ENCODE results near the gene EML1.
A peak's percentile ranks its signal among the peaks of the same experiment; 100 is the strongest.

EML1 gene

DNA sequence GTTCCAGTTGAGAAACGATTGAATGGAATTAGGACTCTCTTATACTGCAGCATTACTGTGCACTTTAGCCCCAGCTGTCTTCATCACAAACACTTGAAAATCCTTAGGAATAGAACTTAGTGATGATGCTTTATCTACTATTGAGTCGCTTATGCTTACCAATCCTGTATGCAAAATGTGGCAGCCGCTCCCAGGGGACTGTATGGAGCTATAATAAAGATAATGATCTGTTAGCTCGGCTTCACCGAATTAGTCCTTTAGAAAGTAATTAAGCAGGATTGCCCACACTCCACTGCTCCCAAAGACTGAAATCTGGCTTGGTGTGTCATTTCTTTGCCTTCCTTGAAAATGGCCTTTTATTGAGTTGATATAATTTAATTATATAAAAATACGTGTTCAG is 10.6 kb downstream of the EML1 start:
- no peak overlapping the region for H3K4me3 ChIP-seq (ENCODE audit: control insufficient read depth, low read depth, low read length)
- no peak for TF ChIP-seq CTCF (IDR thresholded peaks at IDR 0.05; ENCODE audit: control insufficient read depth, insufficient read depth, low read depth, low read length, missing control alignments)
- no peak for DNase-seq (ENCODE audit: low read depth)

GRCh38 chr14:99805757-99806439 is 12.7 kb downstream of the EML1 start:
- DNase-seq (ENCODE audit: low read depth) = no peak
- TF ChIP-seq CTCF (IDR thresholded peaks at IDR 0.05; ENCODE audit: control insufficient read depth, insufficient read depth, low read depth, low read length, missing control alignments) = no peak

GRCh38 chr14:99806836-99807235 is 13.6 kb downstream of the EML1 start:
- H3K4me3 ChIP-seq (ENCODE audit: control insufficient read depth, low read depth, low read length) = no peak overlapping the region
- DNase-seq (ENCODE audit: low read depth) = no peak
- TF ChIP-seq CTCF (IDR thresholded peaks at IDR 0.05; ENCODE audit: control insufficient read depth, insufficient read depth, low read depth, low read length, missing control alignments) = no peak

More at GRCh38 chr14:99805757-99806439, 12.7 kb downstream of the EML1 start:
- no peak overlapping the region for H3K4me3 ChIP-seq (ENCODE audit: control insufficient read depth, low read depth, low read length)

- peak; percentile 19 for TF ChIP-seq CTCF (IDR thresholded peaks at IDR 0.05; ENCODE audit: control insufficient read depth, insufficient read depth, low read depth, low read length, missing control alignments)
- H3K4me3 ChIP-seq (ENCODE audit: control insufficient read depth, low read depth, low read length) = no peak overlapping the region
- peak; percentile 80 for DNase-seq (ENCODE audit: low read depth)
Observed at GRCh38 chr14:99807413-99808153, 14.4 kb downstream of the EML1 start.

DNA sequence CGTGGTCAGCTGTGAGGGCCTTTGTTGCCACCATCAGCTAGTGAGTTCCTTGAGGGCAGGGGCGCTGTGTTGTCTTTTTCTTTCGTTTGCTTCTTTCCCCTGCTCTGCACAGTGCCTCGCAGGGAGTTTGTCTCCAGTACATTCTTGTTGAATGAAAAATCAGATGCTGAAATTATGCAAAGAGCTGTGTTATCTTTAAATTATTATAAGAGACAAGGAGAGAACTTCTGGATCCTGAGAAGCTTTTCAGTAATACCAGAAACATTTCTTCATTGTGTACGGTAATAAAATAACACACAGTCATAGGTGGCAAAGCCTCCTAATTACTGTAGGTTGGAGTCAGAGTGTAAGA is 14.9 kb downstream of the EML1 start:
- H3K4me3 ChIP-seq (ENCODE audit: control insufficient read depth, low read depth, low read length) = no peak overlapping the region
- TF ChIP-seq CTCF (IDR thresholded peaks at IDR 0.05; ENCODE audit: control insufficient read depth, insufficient read depth, low read depth, low read length, missing control alignments) = peak; percentile 7
- no peak for DNase-seq (ENCODE audit: low read depth)

GRCh38 chr14:99808515-99808914 is 15.3 kb downstream of the EML1 start:
- no peak for DNase-seq (ENCODE audit: low read depth)
- TF ChIP-seq CTCF (IDR thresholded peaks at IDR 0.05; ENCODE audit: control insufficient read depth, insufficient read depth, low read depth, low read length, missing control alignments) = no peak
- H3K4me3 ChIP-seq (ENCODE audit: control insufficient read depth, low read depth, low read length) = no peak overlapping the region

Measured in AG09309 (cell line).